Neural cell (in vitro differentiated cells): ENCODE data around the gene PDPK1.
"Not testable (repeated sequence)": the region's sequence is repeated elsewhere in the genome, so short reads cannot be mapped to it uniquely, and the experiment has no call there.

ENCODE experiments used
- EP300 ChIP-seq: fragments of 450-650 bp; conservative IDR thresholded peaks from 2 replicates; pipeline ENCODE4 v1.6.1; 2014; ENCODE audit warnings: antibody characterized with exemption, mild to moderate bottlenecking, moderate library complexity; ENCODE audit not compliant: poor library complexity, severe bottlenecking
- TAF1 ChIP-seq: IDR thresholded peaks from 2 replicates; pipeline ENCODE4 v1.6.1; 2012; ENCODE audit warnings: low read depth
- TF ChIP-seq, protein P1 (sequence below): fragments of 450-650 bp; IDR thresholded peaks from 2 replicates; pipeline ENCODE4 v1.5.1; 2014; ENCODE audit warnings: antibody characterized with exemption, mild to moderate bottlenecking, moderate library complexity; ENCODE audit not compliant: poor library complexity, severe bottlenecking

DNA sequence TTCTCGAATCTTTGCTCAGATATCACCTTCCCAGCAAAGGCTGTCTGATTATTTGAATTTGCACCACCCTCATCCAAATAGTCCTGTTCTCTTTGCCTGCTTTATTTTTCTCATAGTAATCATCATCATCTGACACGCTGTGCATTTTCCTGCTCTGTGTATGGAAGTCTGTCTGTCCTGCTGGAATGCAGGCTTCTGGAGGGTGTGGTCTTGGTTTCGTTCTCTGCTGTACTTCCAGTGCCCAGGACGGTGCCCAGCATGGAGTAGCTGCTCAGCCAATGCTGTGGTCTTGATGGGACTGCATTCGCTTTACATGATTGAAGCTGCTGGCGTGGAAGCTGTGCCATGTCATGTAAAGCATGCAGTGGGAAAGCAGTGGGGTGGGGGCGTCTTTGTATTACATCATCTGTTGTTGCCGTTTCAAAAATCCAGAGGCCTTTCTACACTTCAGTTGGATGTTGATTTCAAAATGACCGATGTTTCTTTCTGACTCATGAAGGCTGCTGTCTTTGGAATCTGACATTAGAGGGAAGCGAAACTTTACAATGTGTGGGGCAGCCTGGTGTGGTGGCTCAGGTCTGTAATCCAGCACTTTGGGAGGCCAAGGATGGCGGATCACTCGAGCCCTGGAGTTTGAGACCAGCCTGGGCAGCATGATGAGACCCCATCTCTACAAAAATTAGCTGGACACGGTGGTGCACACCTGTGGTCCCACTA, 17.0 kb downstream of the PDPK1 start:
- TF ChIP-seq, protein P1, sequence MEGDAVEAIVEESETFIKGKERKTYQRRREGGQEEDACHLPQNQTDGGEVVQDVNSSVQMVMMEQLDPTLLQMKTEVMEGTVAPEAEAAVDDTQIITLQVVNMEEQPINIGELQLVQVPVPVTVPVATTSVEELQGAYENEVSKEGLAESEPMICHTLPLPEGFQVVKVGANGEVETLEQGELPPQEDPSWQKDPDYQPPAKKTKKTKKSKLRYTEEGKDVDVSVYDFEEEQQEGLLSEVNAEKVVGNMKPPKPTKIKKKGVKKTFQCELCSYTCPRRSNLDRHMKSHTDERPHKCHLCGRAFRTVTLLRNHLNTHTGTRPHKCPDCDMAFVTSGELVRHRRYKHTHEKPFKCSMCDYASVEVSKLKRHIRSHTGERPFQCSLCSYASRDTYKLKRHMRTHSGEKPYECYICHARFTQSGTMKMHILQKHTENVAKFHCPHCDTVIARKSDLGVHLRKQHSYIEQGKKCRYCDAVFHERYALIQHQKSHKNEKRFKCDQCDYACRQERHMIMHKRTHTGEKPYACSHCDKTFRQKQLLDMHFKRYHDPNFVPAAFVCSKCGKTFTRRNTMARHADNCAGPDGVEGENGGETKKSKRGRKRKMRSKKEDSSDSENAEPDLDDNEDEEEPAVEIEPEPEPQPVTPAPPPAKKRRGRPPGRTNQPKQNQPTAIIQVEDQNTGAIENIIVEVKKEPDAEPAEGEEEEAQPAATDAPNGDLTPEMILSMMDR: not testable (repeated sequence)
- TF ChIP-seq TAF1, EP300: not testable (repeated sequence)
